Loucy (cell line): ENCODE measurements around the gene PRKN.

Source experiments
- H2AFZ ChIP-seq: fragments of 200-600 bp; sonication (generic); 2 replicates; pipeline ENCODE4 v1.6.0; 2016; ENCODE audit warnings: antibody characterized with exemption, mild to moderate bottlenecking, low read length, moderate library complexity
- H3F3A ChIP-seq: fragments of 200-600 bp; 2 replicates; pipeline ENCODE4 v1.6.0; 2016; ENCODE audit warnings: antibody characterized with exemption, low read depth, mild to moderate bottlenecking
- H3K27me3 ChIP-seq: fragments of 200-600 bp; sonication (generic); 2 replicates; pipeline ENCODE4 v1.6.1; 2014; ENCODE audit warnings: low read length, mild to moderate bottlenecking; ENCODE audit not compliant: insufficient read depth, poor library complexity, severe bottlenecking
- H3K36me3 ChIP-seq: fragments of 200-600 bp; sonication (generic); 2 replicates; pipeline ENCODE4 v1.6.1; 2016; ENCODE audit warnings: low read length; ENCODE audit not compliant: insufficient read depth
- H3K4me1 ChIP-seq: fragments of 200-600 bp; sonication (generic); 2 replicates; pipeline ENCODE4 v1.5.1; 2014; ENCODE audit warnings: low read length, mild to moderate bottlenecking; ENCODE audit not compliant: insufficient read depth, poor library complexity, severe bottlenecking
- H3K4me2 ChIP-seq: fragments of 200-600 bp; sonication (generic); 2 replicates; pipeline ENCODE4 v1.6.0; 2014; ENCODE audit warnings: antibody characterized with exemption, low read length, low read depth, mild to moderate bottlenecking; ENCODE audit not compliant: poor library complexity, severe bottlenecking
- H3K4me3 ChIP-seq: fragments of 200-600 bp; sonication (generic); 2 replicates; pipeline ENCODE4 v1.5.1; 2014; ENCODE audit warnings: low read length, mild to moderate bottlenecking, mixed read lengths; ENCODE audit not compliant: poor library complexity, severe bottlenecking
- H3K79me2 ChIP-seq: fragments of 200-600 bp; sonication (generic); 2 replicates; pipeline ENCODE4 v1.6.1; 2014; ENCODE audit warnings: low read length; ENCODE audit not compliant: insufficient read depth
- H3K9ac ChIP-seq: fragments of 200-600 bp; sonication (generic); 2 replicates; pipeline ENCODE4 v1.6.0; 2014; ENCODE audit warnings: mild to moderate bottlenecking, low read depth, low read length, moderate library complexity; ENCODE audit not compliant: poor library complexity, severe bottlenecking
- H3K9me2 ChIP-seq: fragments of 200-600 bp; sonication (generic); replicated peaks from 2 replicates; pipeline ENCODE4 v1.6.1; 2016; ENCODE audit warnings: low read depth, low read length, mixed read lengths
- H3K9me3 ChIP-seq: fragments of 200-600 bp; sonication (generic); 2 replicates; pipeline ENCODE4 v1.6.1; 2014; ENCODE audit warnings: mild to moderate bottlenecking, antibody characterized with exemption, low read length, low read depth; ENCODE audit not compliant: insufficient read depth
- H4K20me1 ChIP-seq: fragments of 200-600 bp; sonication (generic); 2 replicates; pipeline ENCODE4 v1.6.0; 2014; ENCODE audit warnings: antibody characterized with exemption, low read length, mild to moderate bottlenecking; ENCODE audit not compliant: insufficient read depth, poor library complexity, severe bottlenecking
- EZH2phosphoT487 ChIP-seq: fragments of 200-600 bp; IDR thresholded peaks from 2 replicates; pipeline ENCODE4 v1.6.1; 2018; ENCODE audit warnings: antibody characterized with exemption, mild to moderate bottlenecking, moderate library complexity, borderline replicate concordance
- TF ChIP-seq, protein P1 (sequence below): fragments of 200-600 bp; sonication (generic); conservative IDR thresholded peaks from 2 replicates; pipeline ENCODE4 v1.5.1; 2014; ENCODE audit warnings: mild to moderate bottlenecking, antibody characterized with exemption, low read length

Gene PRKN

DNA sequence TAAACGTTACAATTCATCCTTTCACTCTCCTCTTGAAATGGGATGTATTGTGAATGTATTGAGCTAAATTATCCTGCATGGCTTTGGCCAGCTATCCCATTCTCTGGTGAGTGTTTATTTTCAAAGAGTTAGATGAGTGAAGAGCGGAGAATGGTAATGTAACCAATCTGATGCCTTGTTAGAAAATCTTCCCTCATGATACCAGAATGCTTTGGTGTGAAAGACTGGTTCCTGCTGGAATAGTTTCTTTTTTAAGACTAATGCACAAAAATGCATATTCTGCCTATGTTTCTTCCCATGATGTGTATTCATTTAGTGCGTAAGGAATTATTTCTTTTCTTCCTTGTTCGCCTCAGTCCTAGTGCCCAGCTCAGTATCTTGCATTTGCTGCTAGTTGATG lies 506.7 kb downstream of the PRKN start:
- Histone ChIP-seq H3K9me2 (no peaks in the 10 kb centered on the region), H2AFZ (no peak overlapping the region), H3K4me1 (no peaks in the 10 kb centered on the region), H3K4me3 (no peak overlapping the region), H4K20me1 (no peaks in the 10 kb centered on the region), H3K9me3 (no peaks in the 10 kb centered on the region), H3F3A (no peaks in the 10 kb centered on the region), H3K27me3 (no peaks in the 10 kb centered on the region), H3K4me2 (no peak overlapping the region), H3K79me2 (no peaks in the 10 kb centered on the region), H3K9ac (no peak overlapping the region), H3K36me3 (no peaks in the 10 kb centered on the region)
- TF ChIP-seq, protein P1, sequence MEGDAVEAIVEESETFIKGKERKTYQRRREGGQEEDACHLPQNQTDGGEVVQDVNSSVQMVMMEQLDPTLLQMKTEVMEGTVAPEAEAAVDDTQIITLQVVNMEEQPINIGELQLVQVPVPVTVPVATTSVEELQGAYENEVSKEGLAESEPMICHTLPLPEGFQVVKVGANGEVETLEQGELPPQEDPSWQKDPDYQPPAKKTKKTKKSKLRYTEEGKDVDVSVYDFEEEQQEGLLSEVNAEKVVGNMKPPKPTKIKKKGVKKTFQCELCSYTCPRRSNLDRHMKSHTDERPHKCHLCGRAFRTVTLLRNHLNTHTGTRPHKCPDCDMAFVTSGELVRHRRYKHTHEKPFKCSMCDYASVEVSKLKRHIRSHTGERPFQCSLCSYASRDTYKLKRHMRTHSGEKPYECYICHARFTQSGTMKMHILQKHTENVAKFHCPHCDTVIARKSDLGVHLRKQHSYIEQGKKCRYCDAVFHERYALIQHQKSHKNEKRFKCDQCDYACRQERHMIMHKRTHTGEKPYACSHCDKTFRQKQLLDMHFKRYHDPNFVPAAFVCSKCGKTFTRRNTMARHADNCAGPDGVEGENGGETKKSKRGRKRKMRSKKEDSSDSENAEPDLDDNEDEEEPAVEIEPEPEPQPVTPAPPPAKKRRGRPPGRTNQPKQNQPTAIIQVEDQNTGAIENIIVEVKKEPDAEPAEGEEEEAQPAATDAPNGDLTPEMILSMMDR, result no peak
- TF ChIP-seq EZH2phosphoT487, result no peak

DNA sequence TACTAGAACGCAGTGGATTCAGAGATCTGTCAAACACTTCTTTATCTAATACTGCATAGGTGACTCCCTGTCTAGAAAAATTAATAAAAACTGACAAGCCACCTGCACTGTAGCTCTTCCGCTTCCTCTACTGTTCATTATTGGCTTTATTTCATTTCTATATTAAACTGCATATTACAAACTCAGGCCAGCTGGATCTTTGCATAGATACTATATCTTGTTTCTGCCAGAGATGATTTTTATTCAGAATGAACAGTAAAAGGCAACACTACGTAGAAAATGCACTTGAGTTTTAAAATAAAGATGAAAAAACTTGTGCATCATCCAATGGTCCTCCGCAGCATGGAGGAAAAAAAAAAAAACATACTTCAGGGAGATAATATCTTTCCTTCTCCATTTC lies 508.3 kb downstream of the PRKN start:
- H3K27me3 ChIP-seq, result no peaks in the 10 kb centered on the region
- H3F3A ChIP-seq, result no peaks in the 10 kb centered on the region
- no peaks in the 10 kb centered on the region for H3K9me2 ChIP-seq
- no peaks in the 10 kb centered on the region for H3K36me3 ChIP-seq
- no peaks in the 10 kb centered on the region for H4K20me1 ChIP-seq
- H3K4me1 ChIP-seq, result no peaks in the 10 kb centered on the region
- H3K79me2 ChIP-seq, result no peaks in the 10 kb centered on the region
- H3K9ac ChIP-seq, result no peak overlapping the region
- TF ChIP-seq EZH2phosphoT487, result no peak
- TF ChIP-seq, protein P1, result no peak
- H2AFZ ChIP-seq, result no peak overlapping the region
- H3K4me3 ChIP-seq, result no peak overlapping the region
- H3K4me2 ChIP-seq, result no peak overlapping the region
- no peaks in the 10 kb centered on the region for H3K9me3 ChIP-seq

DNA sequence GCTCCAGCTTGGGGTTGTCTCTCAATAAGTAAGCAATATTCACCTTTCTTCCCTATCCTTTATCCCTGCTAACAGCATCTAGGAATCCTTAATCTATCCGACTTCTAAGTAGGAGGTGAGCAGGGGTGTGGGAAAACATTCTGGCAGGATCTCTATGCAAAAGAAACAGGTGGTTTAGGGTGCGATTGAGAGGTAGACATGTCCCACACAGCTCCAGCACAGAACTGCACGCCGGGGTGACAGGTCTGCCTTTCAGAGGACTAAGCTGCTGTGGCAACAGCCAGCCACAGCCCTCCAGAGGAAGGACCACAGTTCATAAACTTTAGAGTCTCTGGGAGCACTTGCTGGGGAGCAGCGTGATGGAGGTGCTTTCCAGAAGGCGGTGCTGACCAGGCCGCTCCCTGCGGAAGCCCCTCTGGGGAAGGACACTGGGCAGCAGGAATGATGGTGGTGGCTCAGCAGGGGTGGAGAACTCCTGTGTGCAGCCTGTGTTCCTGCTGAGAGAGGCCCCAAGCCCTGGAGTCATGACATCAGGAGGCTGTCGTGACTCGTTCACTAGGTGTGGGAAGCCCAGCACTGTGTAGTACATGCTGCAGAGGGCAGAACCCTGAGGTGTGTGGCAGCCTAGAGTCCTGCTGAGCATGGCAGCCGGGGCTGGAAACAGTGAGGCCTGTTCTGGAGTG lies 509.6 kb downstream of the PRKN start:
- H3K9me3 ChIP-seq, result no peaks in the 10 kb centered on the region
- no peaks in the 10 kb centered on the region for H3K36me3 ChIP-seq
- H3K9ac ChIP-seq, result no peak overlapping the region
- H3K4me3 ChIP-seq, result no peak overlapping the region
- no peak overlapping the region for H2AFZ ChIP-seq
- no peak overlapping the region for H3K4me2 ChIP-seq
- no peaks in the 10 kb centered on the region for H3K9me2 ChIP-seq
- no peaks in the 10 kb centered on the region for H3K79me2 ChIP-seq
- H3K4me1 ChIP-seq, result no peaks in the 10 kb centered on the region
- TF ChIP-seq, protein P1, result no peak
- no peak for TF ChIP-seq EZH2phosphoT487
- H3K27me3 ChIP-seq, result no peaks in the 10 kb centered on the region
- no peaks in the 10 kb centered on the region for H4K20me1 ChIP-seq
- H3F3A ChIP-seq, result no peaks in the 10 kb centered on the region
